ENCODE data around the gene ERG. TPM values are rescaled to one million over a fixed set of nuclear protein-coding genes. Genes with fewer than 3 reads are reported as not detected.

ERG gene
- polyA plus RNA-seq, 4 donors: 17.8 to 23.7 (median 20.7) TPM

DNA sequence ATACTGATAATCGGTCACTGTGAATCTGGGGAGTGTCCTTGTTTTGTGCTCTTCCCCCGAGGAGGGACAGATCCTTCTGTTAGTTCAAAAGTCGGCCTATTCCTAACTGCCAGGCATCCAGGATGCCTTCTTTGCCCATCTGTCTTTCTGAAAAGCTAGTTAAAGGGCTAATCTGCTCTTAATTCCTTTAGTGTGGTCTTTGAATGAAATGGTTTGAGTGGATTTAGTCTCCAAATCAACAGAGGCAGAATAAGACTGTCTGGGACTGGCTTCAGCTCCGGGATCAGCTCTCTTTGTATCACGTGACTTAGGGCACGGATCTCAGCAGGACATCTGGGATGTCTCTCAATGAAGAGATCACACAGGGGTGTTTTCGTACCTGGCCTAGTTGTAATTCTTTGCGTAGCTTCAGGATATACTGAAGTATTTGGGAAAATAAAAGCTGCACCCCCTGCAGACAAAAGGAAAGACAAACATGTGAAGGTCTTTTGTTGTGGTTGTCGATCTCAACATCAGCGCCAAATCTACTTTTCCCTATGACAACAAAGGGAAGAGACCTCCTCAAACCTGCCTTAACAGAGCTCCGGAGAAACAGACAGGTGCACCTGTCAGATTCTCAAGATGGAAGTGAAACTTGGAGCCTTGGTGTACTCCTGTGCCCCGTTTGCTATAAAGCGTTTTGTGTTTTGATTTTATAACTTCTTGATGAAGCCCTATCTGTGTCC lies 97.9 kb downstream of the ERG start:
- DNase-seq (ENCODE audit: low read depth in 4 of 4, low spot score in 3 of 4): no peak

DNA sequence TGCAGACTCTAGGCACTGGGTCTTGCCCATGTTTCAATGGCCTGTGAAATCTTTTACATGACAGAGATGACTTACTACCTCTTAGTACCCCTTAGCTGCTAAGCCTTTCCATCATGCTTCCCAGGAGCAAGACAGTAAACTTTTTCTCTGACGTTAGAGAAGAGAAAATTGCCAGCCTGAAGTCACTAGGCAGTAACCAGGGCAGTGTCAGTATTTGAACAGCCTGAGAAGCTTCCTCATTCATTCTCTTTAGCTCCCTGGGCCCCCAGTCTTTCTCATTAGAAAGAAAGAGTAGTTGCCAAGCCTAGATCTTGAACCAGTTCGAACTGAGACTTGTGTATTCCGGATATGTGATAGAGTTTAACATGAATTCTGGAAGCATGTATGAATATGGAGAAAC lies 99.2 kb downstream of the ERG start:
- DNase-seq (ENCODE audit: low read depth in 4 of 4, low spot score in 3 of 4): no peak

GRCh38 chr21:38396325-38396724 lies 102.0 kb downstream of the ERG start:
- no peak for DNase-seq (ENCODE audit: low read depth in 4 of 4, low spot score in 3 of 4)

- no peak for DNase-seq (ENCODE audit: low read depth in 4 of 4, low spot score in 3 of 4)
Measured at GRCh38 chr21:38395581-38395980, 102.7 kb downstream of the ERG start.

- no peak for DNase-seq (ENCODE audit: low read depth in 4 of 4, low spot score in 3 of 4)
Measured at GRCh38 chr21:38392661-38393060, 105.6 kb downstream of the ERG start.

DNA sequence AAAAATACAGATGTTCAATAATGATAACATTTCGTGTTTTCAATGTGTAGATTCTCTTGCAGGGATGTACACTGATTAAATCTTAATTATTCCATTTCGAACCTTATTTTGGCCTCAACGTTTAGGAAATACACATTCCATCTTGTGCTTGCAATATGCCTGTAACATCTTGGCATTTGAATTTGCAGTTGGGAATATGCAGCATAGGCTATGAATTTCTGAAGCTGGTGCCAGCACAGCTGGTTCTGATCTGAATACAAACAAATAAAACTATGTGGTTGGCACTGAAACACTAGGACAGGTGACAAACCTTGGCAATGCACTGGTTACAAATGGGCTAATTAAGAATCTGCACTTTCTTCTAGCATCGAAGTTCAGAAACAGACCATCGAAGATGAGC lies 108.4 kb downstream of the ERG start:
- DNase-seq (ENCODE audit: low read depth in 4 of 4, low spot score in 3 of 4): no peak

DNA sequence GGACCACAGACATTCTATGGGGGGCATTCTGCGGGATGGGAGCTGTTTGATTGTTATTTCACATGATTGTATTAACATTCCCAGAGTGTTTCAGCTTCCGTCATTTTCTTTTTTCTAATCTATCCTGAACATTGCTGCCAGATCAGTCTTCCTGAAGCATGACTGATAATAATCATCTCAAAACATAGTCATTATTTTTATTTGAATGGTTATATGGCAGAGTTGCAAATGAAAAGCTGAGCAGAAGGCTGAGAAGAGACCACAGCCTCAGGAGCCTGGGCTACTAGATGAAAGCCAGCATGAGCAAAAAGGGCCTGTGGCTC lies 109.0 kb downstream of the ERG start:
- DNase-seq (ENCODE audit: low read depth in 4 of 4, low spot score in 3 of 4): no peak

- DNase-seq (ENCODE audit: low read depth in 4 of 4, low spot score in 3 of 4): no peak
Measured at GRCh38 chr21:38388647-38389353, 109.5 kb downstream of the ERG start.

DNA sequence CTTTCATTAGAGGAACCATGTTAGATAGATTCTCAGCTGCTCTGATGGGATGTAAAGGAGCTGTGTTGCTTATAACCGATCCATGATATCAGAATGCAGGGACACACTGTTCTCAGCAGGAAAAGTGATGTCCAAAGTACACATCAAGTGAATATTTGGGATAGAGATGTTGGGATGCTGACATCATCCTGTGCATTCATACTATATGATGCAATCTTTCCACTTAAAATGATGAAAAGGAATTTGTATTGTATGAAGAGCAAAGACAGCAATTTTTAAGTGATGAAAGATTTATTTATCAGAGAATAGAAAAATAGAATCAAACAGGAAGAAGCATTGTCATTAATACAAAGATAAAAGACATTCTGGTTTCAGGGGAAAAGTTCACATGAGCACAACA lies 110.1 kb downstream of the ERG start:
- no peak for DNase-seq (ENCODE audit: low read depth in 4 of 4, low spot score in 3 of 4)

DNA sequence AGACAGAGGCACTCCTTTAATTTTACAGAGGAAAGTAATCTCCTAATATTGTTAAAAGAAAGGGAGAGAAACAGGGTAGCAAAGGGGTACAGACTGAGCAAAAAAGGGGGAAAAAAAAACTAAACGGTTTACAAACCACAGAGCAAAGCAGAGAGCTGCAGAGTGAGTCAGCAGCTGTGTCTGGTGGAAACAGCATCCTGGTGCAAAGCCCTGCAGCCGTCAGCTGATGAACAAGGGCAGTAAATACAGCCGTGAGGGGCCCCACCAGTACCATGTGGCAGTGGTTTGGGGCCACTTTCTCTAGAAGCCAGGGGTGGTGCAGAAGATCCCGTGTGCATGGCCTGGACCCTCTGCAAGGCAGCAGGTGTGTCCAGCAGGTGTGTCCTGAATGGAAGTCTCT lies 111.3 kb downstream of the ERG start:
- DNase-seq (ENCODE audit: low read depth in 4 of 4, low spot score in 3 of 4): no peak

DNA sequence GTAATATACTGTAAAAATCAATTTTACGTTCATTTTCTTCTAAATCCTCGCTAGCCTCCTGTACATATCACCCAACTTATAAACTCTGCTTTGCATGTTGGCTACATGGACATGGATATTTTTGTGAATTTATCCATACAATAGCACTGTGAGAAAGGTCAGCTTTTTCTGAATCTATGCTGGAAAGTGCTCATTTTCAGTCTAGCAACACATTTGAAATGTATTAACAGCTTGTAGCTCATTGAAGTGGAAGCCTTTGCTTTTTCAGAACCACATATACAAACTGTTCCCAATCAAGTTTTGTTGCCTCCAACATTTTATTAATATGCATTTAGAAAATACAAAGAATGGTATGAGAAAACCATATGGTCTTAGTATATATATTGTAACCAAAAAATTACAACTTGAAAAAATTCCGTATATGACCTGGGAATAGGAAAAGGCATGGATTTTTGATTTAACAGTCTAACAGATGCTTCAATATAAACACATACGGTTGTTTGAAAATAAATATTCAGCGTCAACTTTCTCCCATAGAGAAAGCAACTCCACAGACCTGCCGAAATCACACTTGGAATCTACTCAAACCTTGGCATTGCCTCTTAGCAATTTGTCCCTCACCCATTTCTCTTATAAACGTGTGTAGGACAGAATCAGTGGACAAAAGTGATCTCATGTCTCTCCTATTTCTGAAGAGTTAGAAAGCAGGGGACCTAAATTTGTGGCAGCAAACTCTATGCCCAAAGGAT lies 112.7 kb downstream of the ERG start:
- no peak for DNase-seq (ENCODE audit: low read depth in 4 of 4, low spot score in 3 of 4)

- no peak for DNase-seq (ENCODE audit: low read depth in 4 of 4, low spot score in 3 of 4)
Measured at GRCh38 chr21:38384675-38385426, 113.4 kb downstream of the ERG start.

GRCh38 chr21:38384238-38384560 lies 114.1 kb downstream of the ERG start:
- DNase-seq (ENCODE audit: low read depth in 4 of 4, low spot score in 3 of 4): no peak

- DNase-seq (ENCODE audit: low read depth in 4 of 4, low spot score in 3 of 4): no peak
Measured at GRCh38 chr21:38383411-38384237, 114.7 kb downstream of the ERG start.

DNA sequence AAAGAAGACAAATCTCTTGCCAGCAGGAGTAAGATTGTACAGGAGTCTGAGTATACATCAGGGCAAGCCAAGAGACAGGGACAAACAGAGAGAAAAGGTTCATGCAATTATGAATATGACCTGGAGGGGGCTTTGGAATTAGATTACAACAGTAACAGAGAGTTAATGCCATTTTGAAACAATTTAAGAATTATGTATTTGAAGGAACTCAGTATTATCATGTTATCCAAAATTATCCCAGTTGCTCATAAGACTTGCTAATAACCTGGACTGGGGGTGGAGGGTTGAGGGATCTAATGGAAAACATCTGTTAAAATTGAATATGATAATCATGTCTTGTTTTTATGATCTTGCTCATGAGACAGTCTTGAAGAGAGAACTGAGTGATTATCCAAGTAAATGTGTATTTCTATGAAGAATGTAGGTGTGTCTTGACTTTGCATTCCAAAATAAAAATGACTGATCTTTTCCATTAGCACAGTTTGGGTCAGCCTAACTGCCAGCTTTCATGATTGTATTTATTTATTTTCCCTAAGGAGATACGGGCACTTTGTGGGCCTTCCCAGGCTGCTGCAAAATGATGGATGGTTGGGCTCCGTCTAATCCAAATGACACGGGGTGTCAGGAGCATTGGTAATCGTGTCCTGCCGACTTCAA lies 117.7 kb downstream of the ERG start:
- DNase-seq (ENCODE audit: low read depth in 4 of 4, low spot score in 3 of 4): no peak

DNA sequence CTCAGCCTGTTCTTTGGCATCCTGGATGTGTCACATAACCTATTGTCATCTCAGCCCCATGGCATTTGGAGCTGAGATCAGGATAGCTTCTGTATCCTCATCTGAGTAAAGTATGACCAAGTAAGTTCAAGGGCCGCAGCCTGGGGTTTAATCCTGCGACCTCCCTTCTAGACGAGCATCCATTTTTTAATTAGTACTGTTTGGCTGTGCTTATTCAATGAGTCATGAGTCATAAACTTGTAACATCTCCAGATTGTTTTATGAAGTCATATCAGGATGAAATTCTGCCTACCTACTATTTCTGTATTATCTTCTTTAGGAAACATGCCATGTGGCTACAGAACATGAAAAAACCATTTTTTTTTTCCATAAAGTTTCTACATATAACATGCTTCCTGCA lies 119.1 kb downstream of the ERG start:
- DNase-seq (ENCODE audit: low read depth in 4 of 4, low spot score in 3 of 4): no peak

GRCh38 chr21:38377165-38378088 lies 120.8 kb downstream of the ERG start:
- DNase-seq (ENCODE audit: low read depth in 4 of 4, low spot score in 3 of 4): no peak

GRCh38 chr21:38376693-38377092 lies 121.6 kb downstream of the ERG start:
- no peak for DNase-seq (ENCODE audit: low read depth in 4 of 4, low spot score in 3 of 4)

DNA sequence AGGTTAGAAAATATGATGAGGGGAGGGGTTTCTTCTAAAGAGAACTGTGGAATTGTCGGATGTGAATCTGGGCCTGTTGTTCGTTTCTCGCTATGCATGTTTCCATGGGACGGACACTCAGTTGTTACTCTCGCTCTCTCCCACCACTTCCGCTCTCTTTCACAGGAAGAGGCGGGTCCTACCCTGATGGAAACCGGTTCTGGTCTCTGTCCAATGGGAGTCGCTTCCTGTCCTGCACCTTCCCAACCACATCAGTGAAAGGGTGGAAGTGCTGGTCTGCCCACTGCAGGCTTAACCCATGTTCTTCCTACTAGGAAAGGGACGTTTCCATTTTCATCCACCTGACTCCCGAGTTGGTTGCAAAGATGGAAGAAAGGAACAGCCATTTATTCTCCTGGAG lies 122.0 kb downstream of the ERG start:
- no peak for DNase-seq (ENCODE audit: low read depth in 4 of 4, low spot score in 3 of 4)
